ENCODE data around the gene ATXN7.

GRCh38 chr3:63992516-63993209 lies 129.0 kb downstream of the ATXN7 start:
- no peak for TF ChIP-seq CTCF (conservative IDR thresholded peaks at IDR 0.05 in 1 of 2, IDR thresholded peaks at IDR 0.05 in 1 of 2; ENCODE audit: low read depth in 1 of 2, low read length in 2 of 2)
- TF ChIP-seq EZH2 (IDR thresholded peaks at IDR 0.05; ENCODE audit: low read length, missing control alignments) = no peak

Measured in fibroblast of lung (primary cell).